ELF-1 (cell line): ENCODE measurements around the gene MS4A1.
"Not testable (repeated sequence)": the region's sequence is repeated elsewhere in the genome, so short reads cannot be mapped to it uniquely, and the experiment has no call there.

Source experiments
- DNase-seq: peaks from one replicate; pipeline ENCODE4 v3.0.0-alpha.2; 2016; ENCODE audit warnings: low read depth, low spot score

Gene MS4A1

DNA sequence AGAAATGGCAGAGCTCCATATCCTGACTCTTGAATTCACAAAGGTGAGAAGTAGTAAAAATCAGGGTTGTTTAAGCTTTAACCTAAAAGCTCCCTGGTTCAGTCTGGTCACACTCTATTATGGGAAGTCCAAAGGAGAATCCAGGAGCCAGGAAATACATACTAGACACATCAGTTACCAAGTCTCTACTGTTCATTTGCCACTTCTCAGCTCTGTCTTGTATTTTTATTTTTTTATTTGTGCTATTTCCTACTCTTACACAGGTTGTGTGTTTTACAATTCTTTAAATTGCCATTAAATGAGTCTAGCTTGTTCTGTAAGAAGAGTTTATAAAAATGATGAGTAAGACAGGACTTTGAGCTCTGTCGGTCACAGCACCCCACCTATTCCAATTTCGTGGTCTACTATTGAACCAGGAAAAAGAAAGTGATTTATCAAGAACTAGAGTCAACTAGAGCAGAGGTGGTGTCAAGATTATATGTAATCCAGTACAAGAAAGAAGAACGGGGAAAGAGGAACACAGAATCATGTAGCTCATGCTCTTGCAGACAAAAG, 46.7 kb downstream of the MS4A1 start:
- DNase-seq, result no peak

DNA sequence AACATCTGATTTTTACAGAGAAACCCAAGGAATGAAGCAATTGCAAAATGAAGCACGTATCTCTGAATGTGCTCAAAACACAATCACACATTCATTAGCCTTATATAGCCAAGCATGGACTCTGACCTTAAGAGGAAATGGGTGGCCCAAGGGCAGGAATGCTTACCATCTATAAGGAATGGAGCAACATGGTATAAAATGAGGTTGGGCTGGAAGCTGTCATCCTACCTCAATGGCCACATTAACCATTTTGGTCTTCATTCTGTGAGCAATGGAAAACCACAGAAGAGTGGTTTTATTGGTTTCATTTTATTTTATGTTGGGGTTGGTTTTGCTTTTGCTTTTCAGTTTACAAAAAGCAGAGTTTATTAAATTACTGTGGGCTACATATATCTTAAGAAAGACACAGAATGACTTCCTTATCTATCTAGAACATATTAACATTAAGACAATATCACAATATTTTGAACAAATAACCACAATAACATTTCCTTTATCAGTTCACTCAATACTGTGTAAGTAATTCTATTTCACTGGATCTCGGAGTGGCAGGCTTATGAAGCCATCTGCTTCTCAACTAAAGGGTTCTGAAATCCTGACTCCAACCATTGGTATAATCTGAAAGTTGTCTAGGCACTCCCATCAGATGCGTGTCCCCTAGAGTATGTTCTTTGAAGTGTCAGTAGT, 48.7 kb downstream of the MS4A1 start:
- no peak for DNase-seq

DNA sequence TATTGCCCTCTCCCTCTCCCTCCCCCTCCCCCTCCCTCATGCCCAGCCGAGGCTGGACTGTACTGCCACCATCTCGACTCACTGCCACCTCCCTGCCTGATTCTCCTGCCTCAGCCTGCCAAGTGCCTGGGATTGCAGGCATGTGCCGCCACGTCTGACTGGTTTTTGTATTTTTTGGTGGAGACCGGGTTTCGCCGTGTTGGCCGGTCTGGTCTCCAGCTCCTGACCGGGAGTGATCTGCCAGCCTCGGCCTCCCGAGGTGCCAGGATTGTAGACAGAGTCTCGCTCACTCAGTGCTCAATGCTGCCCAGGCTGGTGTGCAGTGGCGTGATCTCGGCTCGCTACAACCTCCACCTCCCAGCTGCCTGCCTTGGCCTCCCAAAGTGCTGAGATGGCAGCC, 54.0 kb downstream of the MS4A1 start:
- not testable (repeated sequence) for DNase-seq

DNA sequence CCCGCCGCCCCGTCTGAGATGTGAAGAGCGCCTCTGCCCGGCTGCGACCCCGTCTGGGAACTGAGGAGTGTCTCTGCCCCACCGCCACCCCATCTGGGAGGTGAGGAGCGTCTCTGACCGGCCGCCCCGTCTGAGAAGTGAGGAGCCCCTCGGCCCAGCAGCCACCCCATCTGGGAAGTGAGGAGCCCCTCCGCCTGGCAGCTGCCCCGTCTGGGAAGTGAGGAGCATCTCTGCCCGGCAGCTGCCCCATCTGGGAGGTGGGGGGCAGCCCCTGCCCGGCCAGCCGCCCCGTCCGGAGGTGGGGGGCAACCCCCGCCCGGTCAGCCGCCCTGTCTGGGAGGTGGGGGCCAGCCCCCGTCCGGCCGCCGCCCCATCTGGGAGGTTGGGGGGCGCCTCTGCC, 54.6 kb downstream of the MS4A1 start:
- DNase-seq, result not testable (repeated sequence)

GRCh38 chr11:60511393-60511792, 55.7 kb downstream of the MS4A1 start:
- DNase-seq, result no peak

DNA sequence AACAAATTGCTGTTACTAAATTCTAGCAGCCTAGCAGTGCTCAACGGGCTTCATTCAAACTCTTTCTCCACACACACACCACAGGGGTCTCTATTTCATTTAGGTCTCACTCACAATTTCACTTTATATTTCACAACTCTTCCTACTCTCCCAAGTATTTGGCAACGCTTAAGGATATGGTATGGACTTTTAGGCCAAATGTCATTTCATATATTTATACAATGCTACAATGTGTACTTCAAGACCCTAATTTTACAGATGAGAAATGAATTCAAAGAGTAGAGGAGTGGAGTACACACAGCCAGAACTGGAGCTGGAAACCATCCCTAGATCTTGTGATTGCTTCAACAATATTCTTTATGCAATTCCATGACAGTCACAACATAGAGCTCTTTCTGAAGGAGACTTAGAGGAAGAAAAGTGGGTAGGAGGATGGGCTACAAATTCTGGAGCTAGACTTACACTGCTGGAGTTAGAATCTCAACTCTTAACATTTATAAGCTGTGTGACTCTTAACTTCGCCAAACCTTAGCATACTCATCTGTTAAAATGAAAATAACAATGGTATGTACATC, 57.1 kb downstream of the MS4A1 start:
- no peak for DNase-seq

- DNase-seq, result no peak
Observed at GRCh38 chr11:60513496-60514460, 58.1 kb downstream of the MS4A1 start.

DNA sequence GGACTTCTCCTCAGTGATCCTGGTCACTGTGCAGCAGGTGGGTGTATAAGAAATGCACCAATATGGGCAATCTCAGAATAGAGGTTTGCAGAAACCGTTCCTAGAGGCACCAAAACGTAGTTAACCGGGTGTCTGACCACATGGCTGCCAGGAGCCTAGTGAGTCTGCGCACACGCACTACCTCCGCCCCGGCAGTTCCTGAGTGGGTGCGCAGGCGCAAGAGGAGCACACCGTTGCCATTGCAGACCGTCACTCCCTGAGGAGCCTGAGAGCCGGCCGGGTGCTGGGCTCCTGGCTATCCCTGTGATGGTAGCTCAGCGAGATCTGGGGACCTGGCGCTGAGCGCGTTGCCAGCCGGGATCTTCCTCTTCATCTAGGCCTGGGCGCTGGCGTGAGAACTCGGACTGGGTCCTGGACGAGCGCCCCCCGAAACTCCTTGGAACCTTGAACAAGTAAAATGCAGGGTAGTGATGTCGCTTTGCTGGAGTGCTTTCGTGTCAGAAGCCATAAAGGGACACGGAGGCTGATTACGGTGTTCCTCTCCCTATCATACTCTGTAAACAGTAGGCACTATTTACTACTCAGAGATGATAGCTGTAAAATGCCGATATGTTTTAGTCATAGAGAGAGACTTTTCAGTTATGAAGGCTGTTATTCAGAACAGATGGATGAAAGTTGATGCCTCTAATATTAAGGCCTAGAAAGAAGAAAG, 59.7 kb downstream of the MS4A1 start, which contains the start of gene MS4A13:
TSS of gene MS4A13 (plus strand) at position 249 of the 712 bp plus-strand sequence. CDS start 2,692 bp downstream, outside the sequence.
- DNase-seq, result no peak
